Mesothelial cell of epicardium (in vitro differentiated cells): Measurements from ENCODE around the gene PLA2R1. TPM values are rescaled to one million over a fixed set of nuclear protein-coding genes. Genes with fewer than 3 reads are reported as not detected.

Experiments used
- DNase-seq, 2 experiments: peaks; one replicate each; pipeline ENCODE4 v3.0.0; 2021; ENCODE audit warnings: low spot score in 2 of 2; ENCODE audit not compliant: unreplicated experiment in 2 of 2
- H3K27ac Mint-ChIP-seq: 2 replicates; pipeline ENCODE4 v1.8.0; 2021; ENCODE audit warnings: mixed read lengths
- H3K27me3 Mint-ChIP-seq: 2 replicates; pipeline ENCODE4 v1.8.0; 2021; ENCODE audit warnings: low read depth, mixed read lengths
- H3K36me3 Mint-ChIP-seq: 2 replicates; pipeline ENCODE4 v1.8.0; 2021; ENCODE audit warnings: mixed read lengths
- H3K4me1 Mint-ChIP-seq: 2 replicates; pipeline ENCODE4 v1.8.0; 2021; ENCODE audit warnings: mixed read lengths
- H3K4me3 Mint-ChIP-seq: 2 replicates; pipeline ENCODE4 v1.8.0; 2021; ENCODE audit warnings: mild to moderate bottlenecking, moderate library complexity, mixed read lengths
- H3K9me3 Mint-ChIP-seq: 2 replicates; pipeline ENCODE4 v1.8.0; 2021; ENCODE audit warnings: mixed read lengths
- total RNA-seq: library from RNA; stranded (reverse); gene quantifications from 3 replicates; pipeline ENCODE4 v1.2.1, GENCODE V29; 2021
- TF ChIP-seq, protein P1 (sequence below): fragments of 200-600 bp; sonication (generic); IDR thresholded peaks from one replicate; pipeline ENCODE4 v1.5.0; 2021; ENCODE audit warnings: antibody characterized with exemption; ENCODE audit not compliant: unreplicated experiment

The PLA2R1 gene
- total RNA-seq, 1 donor from 2014 or later, result 14.8 TPM

DNA sequence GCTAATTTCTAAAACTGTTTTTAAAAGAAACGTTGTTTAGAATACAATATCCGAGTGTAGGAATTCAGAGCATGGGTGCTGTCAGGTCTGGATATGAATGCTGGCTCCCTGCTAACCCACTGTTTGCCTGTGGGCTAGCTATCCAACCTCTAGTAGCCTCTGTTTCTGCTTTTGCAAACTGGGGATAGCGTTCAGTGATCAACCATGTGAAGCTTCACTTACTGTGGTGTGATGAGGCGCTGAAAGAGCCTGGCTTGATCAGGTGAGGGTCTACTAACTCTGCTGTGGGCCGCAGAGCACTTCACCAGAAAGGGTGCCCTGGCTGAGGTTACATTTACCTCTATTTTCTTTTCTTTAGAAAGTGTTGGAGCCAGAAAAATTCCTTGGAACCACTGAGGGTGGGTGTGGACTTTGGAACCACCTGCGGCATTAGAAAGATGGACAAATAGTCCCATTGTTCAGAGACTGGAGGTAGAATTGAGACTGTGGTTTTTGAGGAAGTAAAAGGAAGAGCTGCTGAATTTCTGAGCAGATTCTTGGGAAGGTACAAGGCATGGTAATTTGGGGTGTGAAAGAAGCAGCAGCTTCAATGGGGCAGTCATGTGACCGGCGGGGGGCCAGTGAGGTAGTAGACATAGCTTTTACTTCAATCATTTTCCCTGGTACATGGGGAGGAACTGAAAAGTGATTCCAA is 168.1 kb downstream of the PLA2R1 start:
- no peak overlapping the region for H3K27ac Mint-ChIP-seq
- H3K27me3 Mint-ChIP-seq, result peaks cover 22% of the 10 kb centered on the region
- DNase-seq, result no peak
- TF ChIP-seq, protein P1, sequence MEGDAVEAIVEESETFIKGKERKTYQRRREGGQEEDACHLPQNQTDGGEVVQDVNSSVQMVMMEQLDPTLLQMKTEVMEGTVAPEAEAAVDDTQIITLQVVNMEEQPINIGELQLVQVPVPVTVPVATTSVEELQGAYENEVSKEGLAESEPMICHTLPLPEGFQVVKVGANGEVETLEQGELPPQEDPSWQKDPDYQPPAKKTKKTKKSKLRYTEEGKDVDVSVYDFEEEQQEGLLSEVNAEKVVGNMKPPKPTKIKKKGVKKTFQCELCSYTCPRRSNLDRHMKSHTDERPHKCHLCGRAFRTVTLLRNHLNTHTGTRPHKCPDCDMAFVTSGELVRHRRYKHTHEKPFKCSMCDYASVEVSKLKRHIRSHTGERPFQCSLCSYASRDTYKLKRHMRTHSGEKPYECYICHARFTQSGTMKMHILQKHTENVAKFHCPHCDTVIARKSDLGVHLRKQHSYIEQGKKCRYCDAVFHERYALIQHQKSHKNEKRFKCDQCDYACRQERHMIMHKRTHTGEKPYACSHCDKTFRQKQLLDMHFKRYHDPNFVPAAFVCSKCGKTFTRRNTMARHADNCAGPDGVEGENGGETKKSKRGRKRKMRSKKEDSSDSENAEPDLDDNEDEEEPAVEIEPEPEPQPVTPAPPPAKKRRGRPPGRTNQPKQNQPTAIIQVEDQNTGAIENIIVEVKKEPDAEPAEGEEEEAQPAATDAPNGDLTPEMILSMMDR, result no peak
- no peaks in the 10 kb centered on the region for H3K36me3 Mint-ChIP-seq
- no peak overlapping the region for H3K4me3 Mint-ChIP-seq
- H3K4me1 Mint-ChIP-seq, result peaks cover 9% of the 10 kb centered on the region
- H3K9me3 Mint-ChIP-seq, result no peaks in the 10 kb centered on the region

DNA sequence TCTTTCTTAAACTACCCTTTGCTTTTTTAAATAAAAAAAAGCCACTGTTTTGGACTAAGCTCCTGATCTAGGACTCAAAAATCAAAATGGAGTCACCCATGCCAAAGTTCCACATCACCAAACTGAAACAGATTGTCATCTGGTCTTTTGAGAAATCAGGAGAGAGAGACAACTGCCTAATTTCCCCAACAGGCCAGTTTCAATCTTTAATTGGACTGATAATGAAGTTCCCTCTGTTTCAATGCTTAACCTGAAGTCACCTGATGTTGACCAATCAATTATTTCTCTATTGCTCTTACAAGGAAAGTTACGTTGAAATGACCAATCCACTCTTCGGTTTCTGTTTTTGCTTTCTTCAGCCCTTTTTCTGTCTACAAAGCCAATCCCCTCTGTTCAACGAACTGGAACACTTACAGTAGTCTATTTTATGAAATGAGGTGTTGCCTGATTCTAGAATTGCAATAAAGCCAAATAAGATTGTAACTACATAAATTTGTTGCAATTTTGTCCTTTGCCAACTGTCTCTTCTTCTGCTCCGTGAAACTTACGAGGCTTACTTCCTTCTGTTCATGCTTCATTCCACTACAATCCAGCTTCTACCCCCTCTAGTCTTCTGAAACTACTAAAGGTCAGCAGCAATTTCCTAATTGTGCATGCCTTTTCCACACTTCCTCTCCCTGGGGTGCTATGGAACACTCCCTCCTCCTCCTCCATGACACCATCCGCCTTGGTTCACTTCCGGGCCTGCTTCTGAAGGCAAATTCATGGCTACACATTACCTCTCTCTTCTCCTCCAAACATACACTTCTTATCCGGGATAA is 169.2 kb downstream of the PLA2R1 start:
- DNase-seq, result no peak
- TF ChIP-seq, protein P1, result no peak
- Mint-ChIP-seq H3K27ac (no peak overlapping the region), H3K27me3 (peaks cover 24% of the 10 kb centered on the region), H3K36me3 (no peaks in the 10 kb centered on the region), H3K4me3 (no peak overlapping the region), H3K9me3 (no peaks in the 10 kb centered on the region), H3K4me1 (peaks cover 9% of the 10 kb centered on the region)

DNA sequence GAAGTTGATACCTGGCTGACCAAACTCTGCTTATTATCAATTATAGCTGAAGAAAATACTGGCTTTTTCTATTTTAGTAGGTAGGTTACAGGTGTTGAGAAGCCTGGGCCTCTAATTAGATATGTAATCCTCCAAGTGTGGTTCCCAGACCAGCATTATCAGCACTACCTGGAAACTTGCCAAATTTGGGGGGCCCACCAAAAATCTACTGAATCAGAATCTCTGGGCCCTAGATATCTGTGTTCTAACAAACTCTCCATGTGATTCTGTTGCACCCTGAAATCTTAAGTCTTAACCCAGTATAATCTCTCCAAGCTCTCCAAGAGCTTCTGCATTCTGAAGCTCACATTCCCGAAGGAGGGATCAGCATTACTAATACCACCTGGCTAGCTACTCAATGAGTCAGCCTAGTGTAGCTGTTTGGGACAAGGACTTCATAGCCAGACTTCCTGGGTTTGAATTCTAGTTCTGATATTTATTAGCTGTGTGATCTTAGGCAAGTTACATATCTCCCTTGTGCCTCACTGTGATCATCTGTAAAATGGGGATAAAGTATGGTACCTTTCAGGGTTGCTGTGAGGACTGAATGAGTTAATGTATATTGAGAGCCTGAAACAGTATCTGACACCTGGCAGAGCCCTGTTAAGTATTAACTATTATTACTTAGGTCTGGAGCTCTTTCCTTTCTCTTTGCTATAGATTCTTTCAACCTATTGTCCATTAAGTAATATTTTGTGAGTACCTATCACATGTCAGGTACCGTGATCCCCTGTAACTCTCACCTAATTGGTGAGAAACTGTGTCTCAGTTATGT is 170.3 kb downstream of the PLA2R1 start:
- Mint-ChIP-seq H3K36me3 (no peaks in the 10 kb centered on the region), H3K27me3 (peaks cover 20% of the 10 kb centered on the region), H3K9me3 (no peaks in the 10 kb centered on the region), H3K4me3 (no peak overlapping the region), H3K27ac (no peak overlapping the region), H3K4me1 (peaks cover 9% of the 10 kb centered on the region)
- TF ChIP-seq, protein P1, result no peak
- no peak for DNase-seq

DNA sequence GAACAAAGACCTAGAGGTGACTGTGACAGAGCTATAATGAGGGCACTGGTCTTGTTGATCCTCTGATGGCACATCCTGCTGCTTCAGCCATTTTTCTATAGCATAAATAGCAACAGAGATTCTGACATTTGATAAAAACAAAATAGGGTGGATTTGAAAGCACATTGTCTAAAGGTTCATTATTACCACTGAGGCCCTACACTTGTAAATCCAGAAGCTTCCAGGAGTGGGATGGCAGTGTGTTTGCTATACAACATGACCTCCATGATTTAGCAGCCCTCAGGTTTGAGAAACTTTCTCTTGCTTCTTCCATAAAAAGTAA is 171.2 kb downstream of the PLA2R1 start:
- Mint-ChIP-seq H3K27me3 (peaks cover 20% of the 10 kb centered on the region), H3K27ac (no peak overlapping the region), H3K36me3 (no peaks in the 10 kb centered on the region), H3K9me3 (no peaks in the 10 kb centered on the region), H3K4me3 (no peak overlapping the region), H3K4me1 (peaks cover 9% of the 10 kb centered on the region)
- TF ChIP-seq, protein P1, result no peak
- DNase-seq, result no peak

DNA sequence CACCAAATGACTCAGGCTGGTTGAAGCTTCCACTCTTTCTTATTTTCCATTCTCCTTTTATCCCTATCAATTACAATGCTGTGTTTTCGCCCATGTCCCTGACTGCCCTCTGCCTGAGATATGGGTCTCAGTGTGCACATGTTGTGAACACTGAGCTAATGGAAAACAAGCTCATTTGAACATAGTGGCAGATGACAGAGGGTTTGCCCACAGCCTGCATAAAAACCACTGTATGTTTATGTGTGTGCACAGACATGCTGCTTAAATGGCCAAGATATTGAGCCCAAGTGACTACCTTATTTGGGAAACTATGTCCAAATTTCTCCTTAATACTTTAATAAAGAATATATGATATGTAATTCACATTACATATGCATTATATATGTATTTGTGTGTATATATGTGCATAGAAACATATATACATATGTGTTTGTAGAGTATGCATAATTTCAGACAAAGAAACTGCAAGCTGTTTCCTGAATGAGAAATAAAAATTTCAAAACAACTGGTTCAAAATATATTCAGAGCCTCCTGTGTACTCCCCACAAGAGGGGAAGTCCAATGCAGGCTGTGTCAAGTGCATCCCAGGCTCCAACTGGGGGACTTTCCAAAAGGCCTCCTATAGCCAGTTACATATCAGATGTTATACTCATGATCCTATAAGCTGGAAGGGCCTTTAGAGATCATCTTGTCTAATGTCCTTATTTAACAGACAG is 171.7 kb downstream of the PLA2R1 start:
- DNase-seq, result no peak
- Mint-ChIP-seq H3K4me3 (no peak overlapping the region), H3K27me3 (peaks cover 25% of the 10 kb centered on the region), H3K27ac (no peak overlapping the region), H3K4me1 (peaks cover 8% of the 10 kb centered on the region), H3K36me3 (no peaks in the 10 kb centered on the region), H3K9me3 (no peaks in the 10 kb centered on the region)
- TF ChIP-seq, protein P1, result no peak
